Measurements from ENCODE around the gene GYG1. TPM values are rescaled to one million over a fixed set of nuclear protein-coding genes. Genes with fewer than 3 reads are reported as not detected.

Gene GYG1
- total RNA-seq, 4 donors from 2014 or later = 19.5 to 67.5 (median 26.0) TPM

DNA sequence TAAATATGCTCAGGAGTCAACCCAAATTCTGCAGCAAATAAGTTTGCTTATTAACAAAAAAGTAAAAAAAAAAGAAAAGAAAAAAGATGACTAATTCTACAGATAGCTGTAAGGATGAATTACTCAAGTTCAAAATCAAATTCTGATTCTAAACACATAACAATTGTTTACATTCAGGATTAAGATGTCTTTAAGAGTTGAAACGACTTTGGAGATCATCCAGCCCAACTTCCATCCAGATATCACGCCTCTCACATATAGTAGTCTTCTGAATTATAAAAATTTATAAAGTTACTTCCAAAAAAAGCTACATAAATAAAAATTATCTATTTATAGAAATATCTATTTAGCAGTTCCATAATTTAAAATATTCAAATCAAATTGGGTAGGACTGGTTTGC, 39.8 kb downstream of the GYG1 start:
- no peak for DNase-seq (ENCODE audit: low spot score in 2 of 2)
- TF ChIP-seq, protein P1, sequence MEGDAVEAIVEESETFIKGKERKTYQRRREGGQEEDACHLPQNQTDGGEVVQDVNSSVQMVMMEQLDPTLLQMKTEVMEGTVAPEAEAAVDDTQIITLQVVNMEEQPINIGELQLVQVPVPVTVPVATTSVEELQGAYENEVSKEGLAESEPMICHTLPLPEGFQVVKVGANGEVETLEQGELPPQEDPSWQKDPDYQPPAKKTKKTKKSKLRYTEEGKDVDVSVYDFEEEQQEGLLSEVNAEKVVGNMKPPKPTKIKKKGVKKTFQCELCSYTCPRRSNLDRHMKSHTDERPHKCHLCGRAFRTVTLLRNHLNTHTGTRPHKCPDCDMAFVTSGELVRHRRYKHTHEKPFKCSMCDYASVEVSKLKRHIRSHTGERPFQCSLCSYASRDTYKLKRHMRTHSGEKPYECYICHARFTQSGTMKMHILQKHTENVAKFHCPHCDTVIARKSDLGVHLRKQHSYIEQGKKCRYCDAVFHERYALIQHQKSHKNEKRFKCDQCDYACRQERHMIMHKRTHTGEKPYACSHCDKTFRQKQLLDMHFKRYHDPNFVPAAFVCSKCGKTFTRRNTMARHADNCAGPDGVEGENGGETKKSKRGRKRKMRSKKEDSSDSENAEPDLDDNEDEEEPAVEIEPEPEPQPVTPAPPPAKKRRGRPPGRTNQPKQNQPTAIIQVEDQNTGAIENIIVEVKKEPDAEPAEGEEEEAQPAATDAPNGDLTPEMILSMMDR (IDR thresholded peaks at IDR 0.05) = no peak
- no peak for TF ChIP-seq EP300 (IDR thresholded peaks at IDR 0.05)
- TF ChIP-seq POLR2A (IDR thresholded peaks at IDR 0.05) = no peak
- Histone ChIP-seq H3K36me3 (peaks cover 0 to 53% (median 0%) of the 10 kb centered on the region in 3 donors), H3K27ac (no peak overlapping the region), H3K9me3 (no peaks in the 10 kb centered on the region), H3K4me1 (no peaks in the 10 kb centered on the region), H3K27me3 (no peaks in the 10 kb centered on the region), H3K4me3 (no peak overlapping the region)
- 83 to 91% methylated on average over 2 of the region's 2 CpGs for WGBS, 2 donors

DNA sequence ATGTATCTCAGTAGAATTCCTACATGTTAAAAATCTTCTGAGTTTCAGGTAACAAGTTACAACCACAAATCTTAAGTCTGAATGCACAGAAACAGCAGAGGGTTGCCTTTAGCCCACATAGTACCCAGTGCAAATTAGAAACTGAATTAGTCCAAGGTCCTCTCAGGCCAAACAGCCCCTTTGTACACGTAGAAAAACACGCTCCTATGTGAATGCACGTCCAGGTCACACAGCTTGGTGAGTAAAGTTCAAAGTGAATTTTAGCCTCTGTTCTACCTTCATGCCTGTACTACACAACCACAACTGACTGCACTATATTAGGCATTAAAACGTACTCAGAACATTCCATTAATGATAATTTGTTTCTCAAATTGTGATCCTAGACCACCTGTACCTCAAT, 46.3 kb downstream of the GYG1 start:
- H3K27ac ChIP-seq = no peak overlapping the region
- no peaks in the 10 kb centered on the region for H3K4me1 ChIP-seq
- H3K36me3 ChIP-seq = peaks cover 0 to 37% (median 0%) of the 10 kb centered on the region in 3 donors
- TF ChIP-seq, protein P1 (IDR thresholded peaks at IDR 0.05) = no peak
- no peak for TF ChIP-seq EP300 (IDR thresholded peaks at IDR 0.05)
- no peak for TF ChIP-seq POLR2A (IDR thresholded peaks at IDR 0.05)
- no peaks in the 10 kb centered on the region for H3K9me3 ChIP-seq
- 92 to 96% methylated on average over 4 of the region's 4 CpGs for WGBS, 2 donors
- no peaks in the 10 kb centered on the region for H3K27me3 ChIP-seq
- no peak for DNase-seq (ENCODE audit: low spot score in 2 of 2)
- H3K4me3 ChIP-seq = no peak overlapping the region

GRCh38 chr3:149038322-149038721, 47.0 kb downstream of the GYG1 start:
- Histone ChIP-seq H3K9me3 (no peaks in the 10 kb centered on the region), H3K4me3 (no peak overlapping the region), H3K27me3 (no peaks in the 10 kb centered on the region), H3K27ac (no peak overlapping the region), H3K4me1 (no peaks in the 10 kb centered on the region), H3K36me3 (peaks cover 0 to 37% (median 0%) of the 10 kb centered on the region in 3 donors)
- TF ChIP-seq EP300 (IDR thresholded peaks at IDR 0.05) (no peak), POLR2A (IDR thresholded peaks at IDR 0.05) (no peak)
- TF ChIP-seq, protein P1 (IDR thresholded peaks at IDR 0.05) = no peak
- DNase-seq (ENCODE audit: low spot score in 2 of 2) = no peak
- 82% methylated on average over 2 of the region's 2 CpGs for WGBS, 2 donors

GRCh38 chr3:149042789-149043386, 51.5 kb downstream of the GYG1 start:
- 64 to 66% methylated on average over 1 of the region's 1 CpG for WGBS, 2 donors
- TF ChIP-seq POLR2A (IDR thresholded peaks at IDR 0.05) = no peak
- TF ChIP-seq EP300 (IDR thresholded peaks at IDR 0.05) = no peak
- TF ChIP-seq, protein P1 (IDR thresholded peaks at IDR 0.05) = no peak
- peaks cover 0 to 50% (median 0%) of the 10 kb centered on the region in 3 donors for H3K36me3 ChIP-seq
- no peaks in the 10 kb centered on the region for H3K4me1 ChIP-seq
- H3K9me3 ChIP-seq = no peaks in the 10 kb centered on the region
- H3K4me3 ChIP-seq = no peak overlapping the region
- DNase-seq (ENCODE audit: low spot score in 2 of 2) = no peak
- no peak overlapping the region for H3K27ac ChIP-seq
- H3K27me3 ChIP-seq = no peaks in the 10 kb centered on the region

GRCh38 chr3:149044339-149045083, 53.2 kb downstream of the GYG1 start:
- no peaks in the 10 kb centered on the region for H3K27me3 ChIP-seq
- no peaks in the 10 kb centered on the region for H3K4me1 ChIP-seq
- TF ChIP-seq EP300 (IDR thresholded peaks at IDR 0.05) (no peak), POLR2A (IDR thresholded peaks at IDR 0.05) (no peak)
- TF ChIP-seq, protein P1 (IDR thresholded peaks at IDR 0.05) = no peak
- no peak overlapping the region for H3K27ac ChIP-seq
- no peak for DNase-seq (ENCODE audit: low spot score in 2 of 2)
- no peak overlapping the region for H3K4me3 ChIP-seq
- H3K9me3 ChIP-seq = no peaks in the 10 kb centered on the region
- WGBS, 2 donors = 94 to 95% methylated on average over 5 of the region's 5 CpGs
- H3K36me3 ChIP-seq = peaks cover 0 to 47% (median 0%) of the 10 kb centered on the region in 3 donors

Data from tibial nerve (tissue), 4 donors.